Measurements from ENCODE around the gene PIK3R4.

PIK3R4 gene

GRCh38 chr3:130783629-130784028 lies 37.0 kb upstream of the PIK3R4 start:
- H3K4me3 ChIP-seq (ENCODE audit: low read depth, low read length): no peak overlapping the region
- no peak for DNase-seq (ENCODE audit: low read depth)
- TF ChIP-seq CTCF (IDR thresholded peaks at IDR 0.05; ENCODE audit: control insufficient read depth, extremely low read depth, insufficient read depth): no peak

- no peak for DNase-seq (ENCODE audit: low read depth)
- no peak for TF ChIP-seq CTCF (IDR thresholded peaks at IDR 0.05; ENCODE audit: control insufficient read depth, extremely low read depth, insufficient read depth)
- H3K4me3 ChIP-seq (ENCODE audit: low read depth, low read length): no peak overlapping the region
Measured at GRCh38 chr3:130779486-130779885, 32.9 kb upstream of the PIK3R4 start.

- H3K4me3 ChIP-seq (ENCODE audit: low read depth, low read length): no peak overlapping the region
- DNase-seq (ENCODE audit: low read depth): no peak
- TF ChIP-seq CTCF (IDR thresholded peaks at IDR 0.05; ENCODE audit: control insufficient read depth, extremely low read depth, insufficient read depth): no peak
Measured at GRCh38 chr3:130779031-130779430, 32.4 kb upstream of the PIK3R4 start.

GRCh38 chr3:130773366-130773765 lies 26.7 kb upstream of the PIK3R4 start:
- TF ChIP-seq CTCF (IDR thresholded peaks at IDR 0.05; ENCODE audit: control insufficient read depth, extremely low read depth, insufficient read depth): no peak
- DNase-seq (ENCODE audit: low read depth): no peak
- H3K4me3 ChIP-seq (ENCODE audit: low read depth, low read length): no peak overlapping the region

GRCh38 chr3:130772129-130772528 lies 25.5 kb upstream of the PIK3R4 start:
- no peak overlapping the region for H3K4me3 ChIP-seq (ENCODE audit: low read depth, low read length)
- DNase-seq (ENCODE audit: low read depth): no peak
- TF ChIP-seq CTCF (IDR thresholded peaks at IDR 0.05; ENCODE audit: control insufficient read depth, extremely low read depth, insufficient read depth): no peak

GRCh38 chr3:130770644-130771043 lies 24.0 kb upstream of the PIK3R4 start:
- no peak overlapping the region for H3K4me3 ChIP-seq (ENCODE audit: low read depth, low read length)
- no peak for DNase-seq (ENCODE audit: low read depth)
- TF ChIP-seq CTCF (IDR thresholded peaks at IDR 0.05; ENCODE audit: control insufficient read depth, extremely low read depth, insufficient read depth): no peak

GRCh38 chr3:130761730-130762311 lies 15.2 kb upstream of the PIK3R4 start:
- TF ChIP-seq CTCF (IDR thresholded peaks at IDR 0.05; ENCODE audit: control insufficient read depth, extremely low read depth, insufficient read depth): no peak
- no peak for DNase-seq (ENCODE audit: low read depth)
- H3K4me3 ChIP-seq (ENCODE audit: low read depth, low read length): no peak overlapping the region
